Measurements from ENCODE around the gene SLC25A45. TPM values are rescaled to one million over a fixed set of nuclear protein-coding genes. Genes with fewer than 3 reads are reported as not detected.

SLC25A45 gene
- total RNA-seq, 2 donors from 2014 or later = 9.7 to 18.5 TPM

DNA sequence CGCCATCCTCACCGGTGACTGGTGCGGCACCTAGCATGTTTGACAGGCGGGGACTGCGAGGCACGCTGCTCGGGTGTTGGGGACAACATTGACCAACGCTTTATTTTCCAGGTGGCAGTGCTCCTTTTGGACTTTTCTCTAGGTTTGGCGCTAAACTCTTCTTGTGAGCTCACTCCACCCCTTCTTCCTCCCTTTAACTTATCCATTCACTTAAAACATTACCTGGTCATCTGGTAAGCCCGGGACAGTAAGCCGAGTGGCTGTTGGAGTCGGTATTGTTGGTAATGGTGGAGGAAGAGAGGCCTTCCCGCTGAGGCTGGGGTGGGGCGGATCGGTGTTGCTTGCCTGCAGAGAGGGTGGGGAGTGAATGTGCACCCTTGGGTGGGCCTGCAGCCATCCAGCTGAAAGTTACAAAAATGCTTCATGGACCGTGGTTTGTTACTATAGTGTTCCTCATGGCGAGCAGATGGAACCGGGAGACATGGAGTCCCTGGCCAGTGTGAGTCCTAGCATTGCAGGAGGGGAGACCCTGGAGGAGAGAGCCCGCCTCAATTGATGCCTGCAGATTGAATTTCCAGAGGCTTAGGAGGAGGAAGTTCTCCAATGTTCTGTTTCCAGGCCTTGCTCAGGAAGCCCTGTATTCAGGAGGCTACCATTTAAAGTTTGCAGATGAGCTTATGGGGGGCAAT lies 41.2 kb upstream of the SLC25A45 start:
- ATAC-seq = no peak
- Mint-ChIP-seq H3K27ac (peak overlapping the region; percentile 99 to 100), H3K9me3 (peaks cover 0 to 10% of the 10 kb centered on the region in 2 donors), H3K36me3 (peaks cover 57 to 72% of the 10 kb centered on the region in 2 donors)
- peak in 1 of 2 donors; percentile 61 for DNase-seq (ENCODE audit: low spot score in 2 of 2)

DNA sequence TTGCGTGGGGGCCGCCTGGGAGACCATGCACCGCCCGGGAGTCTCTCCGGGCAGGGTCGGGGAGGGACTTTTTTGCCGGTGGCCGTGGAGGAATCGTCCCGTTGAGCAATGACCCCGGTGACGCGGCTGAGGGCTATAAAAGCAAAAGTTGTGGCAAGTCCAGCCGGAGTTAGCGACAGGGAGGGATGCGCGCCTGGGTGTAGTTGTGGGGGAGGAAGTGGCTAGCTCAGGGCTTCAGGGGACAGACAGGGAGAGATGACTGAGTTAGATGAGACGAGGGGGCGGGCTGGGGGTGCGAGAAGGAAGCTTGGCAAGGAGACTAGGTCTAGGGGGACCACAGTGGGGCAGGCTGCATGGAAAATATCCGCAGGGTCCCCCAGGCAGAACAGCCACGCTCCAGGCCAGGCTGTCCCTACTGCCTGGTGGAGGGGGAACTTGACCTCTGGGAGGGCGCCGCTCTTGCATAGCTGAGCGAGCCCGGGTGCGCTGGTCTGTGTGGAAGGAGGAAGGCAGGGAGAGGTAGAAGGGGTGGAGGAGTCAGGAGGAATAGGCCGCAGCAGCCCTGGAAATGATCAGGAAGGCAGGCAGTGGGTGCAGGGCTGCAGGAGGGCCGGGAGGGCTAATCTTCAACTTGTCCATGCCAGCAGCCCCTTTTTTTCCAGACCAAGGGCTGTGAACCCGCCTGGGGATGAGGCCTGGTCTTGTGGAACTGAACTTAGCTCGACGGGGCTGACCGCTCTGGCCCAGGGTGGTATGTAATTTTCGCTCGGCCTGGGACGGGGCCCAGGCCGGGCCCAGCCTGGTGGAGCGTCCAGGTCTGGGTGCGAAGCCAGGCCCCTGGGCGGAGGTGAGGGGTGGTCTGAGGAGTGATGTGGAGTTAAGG lies 40.4 kb upstream of the SLC25A45 start, which contains the start of gene NEAT1:
TSS of gene NEAT1 (plus strand) at position 166 of the 883 bp plus-strand sequence.
- DNase-seq (ENCODE audit: low spot score in 2 of 2) = peak; percentile 97 to 98
- peak; percentile 9 to 16 for ATAC-seq
- Mint-ChIP-seq H3K36me3 (peaks cover 56 to 68% of the 10 kb centered on the region in 2 donors), H3K9me3 (peaks cover 0 to 10% of the 10 kb centered on the region in 2 donors), H3K27ac (peak within 1 kb of the TSS; percentile 99 to 100)

DNA sequence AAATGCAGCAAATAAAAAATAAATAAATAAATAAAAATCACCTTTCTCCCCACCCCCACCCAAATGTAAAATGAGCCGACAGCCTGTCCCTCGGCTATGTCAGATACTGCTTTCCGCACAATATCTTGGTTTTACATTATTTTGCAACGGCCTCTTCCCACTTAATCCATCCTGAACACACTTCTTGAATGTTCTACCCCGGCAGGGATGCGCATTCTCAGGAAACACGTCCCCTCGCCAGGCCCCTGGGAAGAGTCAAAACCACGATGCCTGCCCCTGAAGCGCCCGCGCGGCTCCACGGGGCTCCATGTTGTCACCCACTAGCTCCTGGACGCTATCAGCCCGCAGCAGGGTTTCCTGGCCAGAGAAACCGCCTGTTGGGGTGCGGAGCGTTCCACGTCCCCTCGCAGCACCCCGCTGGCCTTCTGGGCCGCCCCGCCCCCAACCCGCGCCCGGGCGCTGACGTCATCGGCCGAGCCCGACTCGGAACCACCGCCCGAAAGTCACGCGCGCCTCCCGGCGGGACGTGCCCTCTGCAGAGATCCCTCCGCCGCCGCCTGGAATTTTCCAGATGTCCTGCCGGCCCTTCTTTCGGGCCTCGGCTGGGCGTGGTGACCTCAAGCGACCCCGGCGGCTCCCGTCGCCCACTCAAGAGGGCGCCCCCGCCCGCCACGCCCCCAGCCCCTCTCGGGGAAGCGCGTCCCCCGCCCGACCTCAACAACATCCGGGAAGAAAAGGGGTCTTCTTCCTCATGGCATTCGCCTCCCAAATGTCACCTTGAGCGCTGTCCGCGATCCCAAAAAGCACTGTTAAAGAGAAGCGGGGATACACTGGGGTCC lies 39.6 kb upstream of the SLC25A45 start:
- H3K36me3 Mint-ChIP-seq = peaks cover 47 to 64% of the 10 kb centered on the region in 2 donors
- peak overlapping the region; percentile 99 to 100 for H3K27ac Mint-ChIP-seq
- ATAC-seq = peak; percentile 7 to 20
- H3K9me3 Mint-ChIP-seq = peaks cover 0 to 10% of the 10 kb centered on the region in 2 donors
- DNase-seq (ENCODE audit: low spot score in 2 of 2) = peak; percentile 96 to 98

DNA sequence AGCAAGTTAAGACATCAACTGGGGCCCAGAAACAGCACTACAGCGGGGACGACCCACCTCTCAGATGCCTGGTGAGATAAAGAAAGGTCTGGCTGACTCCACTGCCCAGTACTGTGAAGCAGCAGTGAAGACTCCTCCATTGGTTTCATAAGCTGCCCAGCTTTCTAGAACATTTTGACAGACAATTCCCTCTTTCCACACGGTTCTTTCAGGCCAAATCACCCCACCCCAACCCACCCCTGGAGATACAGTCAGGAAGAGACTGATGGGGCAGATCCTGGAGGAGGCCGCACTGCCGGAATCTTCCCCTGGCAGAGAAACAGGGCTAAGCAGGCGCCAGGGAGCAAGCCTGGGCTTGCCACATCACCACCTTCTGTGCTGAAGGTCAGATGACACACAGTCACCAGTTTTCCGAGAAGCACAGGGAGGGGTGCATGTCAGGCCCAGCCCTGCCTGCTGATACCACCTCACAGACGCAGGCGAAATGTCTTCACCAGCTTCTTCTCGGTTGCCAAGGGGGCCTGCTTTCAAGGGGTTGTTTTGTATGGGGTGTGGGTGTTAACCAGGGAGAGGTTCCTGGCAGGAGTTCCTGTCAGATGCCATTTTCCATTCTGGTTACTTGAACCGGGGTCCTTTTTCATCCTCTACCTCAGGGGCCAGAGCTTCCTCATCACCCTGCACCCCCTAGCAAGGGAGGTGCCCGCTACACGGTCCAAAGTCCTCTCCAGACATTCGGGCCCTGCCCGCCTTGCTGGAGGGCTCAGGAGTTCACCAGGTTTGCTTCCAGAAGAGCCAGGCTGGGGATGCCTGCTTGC lies 38.7 kb upstream of the SLC25A45 start:
- ATAC-seq (peak; percentile 49 to 50), DNase-seq (ENCODE audit: low spot score in 2 of 2) (peak; percentile 83 to 94)
- Mint-ChIP-seq H3K27ac (peak overlapping the region; percentile 99 to 100), H3K36me3 (peaks cover 39 to 63% of the 10 kb centered on the region in 2 donors), H3K9me3 (peaks cover 0 to 10% of the 10 kb centered on the region in 2 donors)

DNA sequence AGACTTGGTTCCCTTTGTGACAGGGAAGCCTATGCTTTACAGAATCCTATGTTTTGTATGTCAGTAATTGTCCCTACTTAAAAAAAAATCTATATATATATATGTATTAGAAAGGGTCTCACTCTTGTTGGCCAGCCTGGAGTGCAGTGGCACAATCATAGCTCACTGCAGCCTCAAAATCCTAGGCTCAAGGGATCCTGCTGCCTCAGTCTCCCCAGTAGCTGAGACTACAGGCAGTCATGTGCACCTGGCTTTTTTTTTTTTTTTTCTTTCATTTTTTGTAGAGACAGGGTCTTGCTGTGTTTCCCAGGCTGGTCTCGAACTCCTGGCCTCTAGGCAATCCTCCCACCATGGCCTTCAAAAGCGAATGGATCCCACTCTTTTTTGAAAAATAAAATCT lies 38.1 kb upstream of the SLC25A45 start:
- Mint-ChIP-seq H3K9me3 (peaks cover 0 to 10% of the 10 kb centered on the region in 2 donors), H3K36me3 (peaks cover 32 to 57% of the 10 kb centered on the region in 2 donors), H3K27ac (peak overlapping the region; percentile 99 to 100)
- DNase-seq (ENCODE audit: low spot score in 2 of 2) = peak in 1 of 2 donors; percentile 50
- no peak for ATAC-seq

DNA sequence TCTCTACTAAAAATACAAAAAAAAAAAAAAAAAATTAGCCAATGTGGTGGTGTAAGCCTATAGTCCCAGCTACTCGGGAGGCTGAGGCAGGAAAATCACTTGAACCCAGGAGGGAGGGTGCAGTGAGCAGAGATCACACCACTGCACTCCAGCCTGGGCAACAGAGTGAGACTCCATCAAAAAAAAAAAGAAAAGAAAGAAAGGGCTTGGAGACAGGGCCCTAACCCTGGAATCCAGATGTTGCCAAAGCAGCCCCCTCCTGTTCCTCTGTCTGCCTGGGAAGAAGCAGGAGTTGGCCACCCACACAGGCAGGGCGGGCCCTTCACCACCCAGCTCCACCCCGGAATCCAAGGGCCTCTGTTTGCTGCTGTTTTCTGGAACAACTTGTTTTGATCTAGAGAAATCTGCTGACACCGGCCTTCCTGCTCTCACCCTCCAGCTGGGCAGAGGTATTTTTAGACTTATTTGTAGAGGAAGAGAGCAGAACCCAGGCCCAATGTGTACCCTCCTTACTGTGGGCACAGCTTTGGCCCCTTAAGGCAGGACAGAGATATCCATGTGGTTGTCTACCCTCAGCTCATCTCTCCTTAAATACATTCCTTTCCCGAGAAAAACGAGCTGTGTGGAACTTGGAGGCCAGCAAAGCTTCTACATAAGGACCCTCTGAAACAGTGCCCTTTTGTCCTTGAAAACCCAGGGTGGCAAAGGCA lies 37.5 kb upstream of the SLC25A45 start:
- ATAC-seq = no peak
- H3K36me3 Mint-ChIP-seq = peaks cover 26 to 51% of the 10 kb centered on the region in 2 donors

DNA sequence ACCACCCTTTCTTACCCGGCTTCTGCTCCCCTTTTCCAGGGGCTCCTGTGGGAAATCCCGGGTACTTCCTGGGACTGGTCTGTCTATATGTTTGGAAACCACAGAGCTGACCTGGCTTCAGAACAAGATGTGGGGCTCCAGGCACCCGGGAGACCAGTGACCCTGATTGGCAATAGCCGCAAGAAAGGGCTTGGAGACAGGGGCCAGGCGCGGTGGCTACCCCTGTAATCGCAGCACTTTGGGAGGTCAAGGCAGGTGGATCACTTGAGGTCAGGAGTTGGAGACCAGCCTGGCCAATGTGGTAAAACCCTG lies 37.0 kb upstream of the SLC25A45 start:
- ATAC-seq (no peak), DNase-seq (ENCODE audit: low spot score in 2 of 2) (peak in 1 of 2 donors; percentile 77)
- H3K27ac Mint-ChIP-seq = peak overlapping the region; percentile 99 to 100
- H3K9me3 Mint-ChIP-seq = peaks cover 0 to 2% of the 10 kb centered on the region in 2 donors
- peaks cover 21 to 46% of the 10 kb centered on the region in 2 donors for H3K36me3 Mint-ChIP-seq

More for the DNA sequence above, 37.5 kb upstream of the SLC25A45 start:
- peaks cover 0 to 7% of the 10 kb centered on the region in 2 donors for H3K9me3 Mint-ChIP-seq
- DNase-seq (ENCODE audit: low spot score in 2 of 2) = peak; percentile 63 to 82
- H3K27ac Mint-ChIP-seq = peak overlapping the region; percentile 99 to 100

DNA sequence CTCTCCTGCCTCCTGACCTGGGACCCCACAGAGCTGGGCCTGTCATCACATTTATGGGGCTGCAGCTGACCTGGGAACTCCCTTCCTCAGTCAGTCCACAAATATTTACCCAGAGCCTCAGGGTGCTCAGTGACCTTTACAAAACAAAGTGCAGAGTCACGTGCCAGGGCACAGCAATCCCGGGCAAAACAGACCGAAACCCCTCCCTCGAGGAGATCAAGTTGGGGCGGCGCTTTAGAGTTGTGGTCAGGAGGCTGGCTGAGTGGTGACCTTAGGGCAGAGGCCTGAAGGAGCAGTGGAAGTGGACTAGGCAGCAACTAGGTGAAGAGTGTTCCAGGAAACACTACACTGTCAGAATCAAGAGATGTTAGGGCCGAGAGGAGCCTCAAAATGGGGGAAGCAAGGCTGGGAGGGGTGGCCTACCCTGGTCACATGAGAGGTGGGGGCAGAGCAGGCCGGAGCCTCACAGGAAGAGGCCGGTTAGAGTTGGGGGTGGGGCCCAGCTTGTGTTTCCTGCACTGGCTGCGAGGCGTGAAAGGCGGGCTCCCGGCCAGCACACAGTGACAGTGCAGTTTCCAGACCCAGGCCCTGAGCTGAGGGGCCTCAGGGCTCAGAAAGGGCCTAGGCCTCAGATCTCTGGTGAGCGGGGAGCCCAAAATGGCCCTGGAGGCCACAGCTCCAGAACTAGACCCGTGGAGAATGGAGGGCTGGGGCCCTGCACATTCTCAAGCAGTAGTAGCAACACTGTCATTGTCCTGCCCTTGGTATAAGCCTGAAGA lies 36.4 kb upstream of the SLC25A45 start:
- DNase-seq (ENCODE audit: low spot score in 2 of 2) = peak; percentile 88 to 95
- no peaks in the 10 kb centered on the region for H3K9me3 Mint-ChIP-seq
- peaks cover 16 to 41% of the 10 kb centered on the region in 2 donors for H3K36me3 Mint-ChIP-seq

DNA sequence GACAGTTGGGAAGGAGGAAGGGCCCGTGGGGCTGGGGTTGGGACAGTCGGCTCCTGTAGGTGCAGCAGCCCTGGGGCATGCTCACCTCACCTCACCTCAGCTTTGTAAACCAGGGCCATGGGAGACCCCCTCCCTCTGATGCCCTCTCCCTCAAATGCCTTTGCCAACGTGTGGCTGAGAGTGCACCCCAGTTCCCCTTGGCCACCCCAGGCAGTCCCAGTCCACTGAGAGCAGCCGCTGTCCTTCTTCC lies 35.9 kb upstream of the SLC25A45 start:
- Mint-ChIP-seq H3K9me3 (no peaks in the 10 kb centered on the region), H3K36me3 (peaks cover 11 to 36% of the 10 kb centered on the region in 2 donors), H3K27ac (peak overlapping the region; percentile 99 to 100)
- DNase-seq (ENCODE audit: low spot score in 2 of 2) = no peak
- peak; percentile 0 to 1 for ATAC-seq

More for the DNA sequence above, 36.4 kb upstream of the SLC25A45 start:
- peak; percentile 42 to 52 for ATAC-seq
- H3K27ac Mint-ChIP-seq = peak overlapping the region; percentile 99 to 100

DNA sequence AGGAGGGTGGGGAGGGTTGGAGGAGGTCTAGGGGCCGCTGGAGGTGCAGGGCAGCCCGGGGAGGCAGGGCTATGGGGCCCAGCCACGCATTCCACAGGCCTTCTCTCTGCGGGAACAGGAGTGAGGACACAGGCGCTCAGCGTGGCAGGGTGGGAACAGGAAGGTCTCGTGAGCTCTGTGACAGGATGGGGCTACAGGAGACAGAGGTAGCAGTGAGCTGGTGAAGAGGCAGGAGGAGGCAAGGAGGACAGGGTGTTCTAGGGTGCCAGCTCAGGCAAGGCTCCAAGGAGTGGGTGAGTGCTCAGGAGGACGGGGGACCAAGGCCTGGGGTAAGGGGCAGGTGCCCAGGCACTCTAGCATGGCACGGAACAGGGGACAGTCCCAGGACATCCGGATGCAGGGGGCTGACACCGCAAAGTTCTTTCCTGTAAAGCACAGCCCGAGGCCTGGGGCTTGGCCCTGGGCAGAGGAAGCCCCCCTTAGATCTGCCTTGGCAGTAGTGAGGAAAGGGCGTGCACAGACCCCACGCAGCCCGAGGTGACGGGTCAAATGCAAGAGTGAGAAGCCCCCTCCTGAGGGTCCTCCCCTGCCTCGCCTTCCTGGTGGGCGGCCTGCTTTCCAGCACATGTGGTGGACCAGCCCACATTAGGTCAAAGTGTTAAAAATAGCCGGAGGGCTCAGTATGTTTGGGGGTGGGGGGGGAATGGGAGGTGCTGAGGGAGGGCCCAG lies 35.4 kb upstream of the SLC25A45 start:
- Mint-ChIP-seq H3K27ac (peak overlapping the region; percentile 89 to 100), H3K36me3 (peaks cover 6 to 31% of the 10 kb centered on the region in 2 donors), H3K9me3 (no peaks in the 10 kb centered on the region)
- DNase-seq (ENCODE audit: low spot score in 2 of 2) = peak; percentile 38 to 85
- peak in 1 of 2 donors; percentile 3 for ATAC-seq

DNA sequence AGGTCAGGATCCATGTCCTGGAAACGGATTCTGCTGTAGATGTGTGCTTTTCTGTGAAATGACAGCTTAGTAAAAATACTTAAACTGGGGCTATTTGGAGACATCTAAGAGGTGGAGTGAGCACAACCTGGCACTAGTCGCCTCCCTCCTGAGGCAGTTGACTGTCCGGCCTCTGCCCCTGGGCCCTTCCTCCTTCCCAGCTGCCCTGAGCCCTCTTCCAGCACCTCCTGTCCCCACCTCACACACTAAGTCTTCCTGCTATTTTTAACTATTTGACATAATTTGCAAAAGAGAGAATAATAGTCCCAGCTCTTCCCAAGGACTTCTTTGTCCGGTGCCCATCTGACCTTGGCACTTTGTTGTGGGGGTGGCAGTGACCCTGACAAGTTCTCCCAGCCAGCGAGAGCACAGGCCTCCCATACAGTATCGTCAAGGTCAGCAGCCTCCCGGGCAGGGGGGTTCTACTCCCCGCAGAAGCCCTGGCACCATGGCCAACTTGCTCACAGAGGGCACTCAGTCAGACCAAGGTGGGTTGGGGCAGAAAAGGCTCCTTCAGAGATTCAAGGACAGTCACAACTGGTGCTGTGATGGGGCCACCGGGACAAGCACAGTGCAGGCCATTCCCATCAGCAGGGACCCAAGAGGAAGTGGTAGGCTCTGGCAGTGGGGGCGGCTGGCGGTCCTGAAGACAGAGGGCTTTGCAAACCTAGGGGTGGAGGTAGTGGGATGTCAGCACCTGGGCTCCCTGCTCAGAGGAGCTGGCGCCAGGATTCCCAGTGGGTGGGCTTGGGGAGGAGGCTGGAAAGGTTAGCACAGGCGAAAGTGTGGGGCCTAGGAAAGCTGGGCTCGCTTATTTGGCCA lies 34.6 kb upstream of the SLC25A45 start:
- ATAC-seq (no peak), DNase-seq (ENCODE audit: low spot score in 2 of 2) (peak; percentile 30 to 74)
- Mint-ChIP-seq H3K9me3 (no peaks in the 10 kb centered on the region), H3K36me3 (peaks cover 0 to 25% of the 10 kb centered on the region in 2 donors), H3K27ac (peak overlapping the region; percentile 89 to 100)

DNA sequence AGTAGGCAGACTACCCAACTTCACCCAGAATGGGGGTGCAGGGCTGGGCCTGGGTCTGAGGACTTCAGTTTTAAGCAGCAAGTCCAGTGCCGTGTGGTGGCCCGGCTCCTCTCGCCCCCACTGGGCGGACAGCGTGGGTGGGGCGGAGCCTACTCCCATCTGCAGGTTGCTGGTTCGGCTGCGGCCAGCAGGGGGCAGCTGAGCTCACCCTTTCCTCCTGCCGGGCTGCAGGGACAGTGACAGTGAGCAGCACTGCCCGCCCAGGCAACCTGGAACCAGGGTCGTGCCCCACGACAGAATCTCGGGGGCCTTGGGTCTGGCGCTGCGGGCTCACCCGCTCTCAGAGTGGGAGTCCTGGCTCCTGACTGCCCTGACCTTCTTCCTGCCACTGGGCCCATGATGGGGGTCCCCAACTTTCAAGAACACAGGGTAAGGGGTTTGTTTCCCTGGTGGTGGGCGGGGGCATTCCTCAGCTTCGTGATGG lies 33.9 kb upstream of the SLC25A45 start:
- Mint-ChIP-seq H3K9me3 (no peaks in the 10 kb centered on the region), H3K27ac (peak overlapping the region; percentile 89 to 100), H3K36me3 (peaks cover 0 to 25% of the 10 kb centered on the region in 2 donors)
- DNase-seq (ENCODE audit: low spot score in 2 of 2) (peak; percentile 93 to 95), ATAC-seq (peak; percentile 28 to 42)
